IgD-negative memory B cell (primary cell): ENCODE measurements around the gene KLHL25. TPM values are rescaled to one million over a fixed set of nuclear protein-coding genes. Genes with fewer than 3 reads are reported as not detected.

Experiments
- H3K27ac Mint-ChIP-seq, 3 donors: one replicate each; pipeline ENCODE4 v1.8.0; 2020 to 2022; ENCODE audit warnings: mild to moderate bottlenecking in 3 of 3, mixed read lengths in 3 of 3, moderate library complexity in 1 of 3
- H3K27me3 Mint-ChIP-seq: one replicate; pipeline ENCODE4 v1.8.0; 2021; ENCODE audit warnings: mixed read lengths
- H3K36me3 Mint-ChIP-seq: one replicate; pipeline ENCODE4 v1.8.0; 2020; ENCODE audit warnings: mild to moderate bottlenecking, mixed read lengths
- H3K4me1 Mint-ChIP-seq, 3 donors: one replicate each; pipeline ENCODE4 v1.8.0; 2020 to 2022; ENCODE audit warnings: mixed read lengths in 3 of 3, mild to moderate bottlenecking in 1 of 3
- H3K4me3 Mint-ChIP-seq, 4 donors: one replicate each; pipeline ENCODE4 v1.8.0; 2020 to 2022; ENCODE audit warnings: mild to moderate bottlenecking in 4 of 4, mixed read lengths in 4 of 4, moderate library complexity in 3 of 4
- H3K9me3 Mint-ChIP-seq, 3 donors: one replicate each; pipeline ENCODE4 v1.8.0; 2020 to 2021; ENCODE audit warnings: mixed read lengths in 3 of 3, mild to moderate bottlenecking in 1 of 3
- polyA plus RNA-seq: library from polyadenylated mRNA; unstranded; fragments of 300-500 nt; fragmentation: Illumina TruSeq; gene quantifications from one replicate; pipeline ENCODE4 v1.2.3, GENCODE V29; 2021

Gene KLHL25
- polyA plus RNA-seq, 1 donor from 2014 or later = 0.60 TPM

GRCh38 chr15:85762756-85763127, 32.0 kb downstream of the KLHL25 start:
- H3K4me1 Mint-ChIP-seq = peaks cover 0 to 1% (median 0%) of the 10 kb centered on the region in 3 donors
- H3K27ac Mint-ChIP-seq = peak overlapping the region in 1 of 3 donors; percentile 71
- peaks cover 8% of the 10 kb centered on the region for H3K36me3 Mint-ChIP-seq
- H3K9me3 Mint-ChIP-seq = no peaks in the 10 kb centered on the region
- H3K27me3 Mint-ChIP-seq = no peaks in the 10 kb centered on the region
- no peak overlapping the region for H3K4me3 Mint-ChIP-seq

- Mint-ChIP-seq H3K27me3 (no peaks in the 10 kb centered on the region), H3K27ac (peak overlapping the region in 1 of 3 donors; percentile 33), H3K36me3 (peaks cover 6% of the 10 kb centered on the region)
Observed at GRCh38 chr15:85762039-85762755, 32.5 kb downstream of the KLHL25 start.

GRCh38 chr15:85761635-85762034, 33.1 kb downstream of the KLHL25 start:
- Mint-ChIP-seq H3K9me3 (no peaks in the 10 kb centered on the region), H3K36me3 (peaks cover 6% of the 10 kb centered on the region), H3K27ac (peak overlapping the region in 1 of 3 donors; percentile 33), H3K27me3 (no peaks in the 10 kb centered on the region), H3K4me1 (peaks cover 0 to 1% (median 0%) of the 10 kb centered on the region in 3 donors), H3K4me3 (no peak overlapping the region)

More at GRCh38 chr15:85762039-85762755, 32.5 kb downstream of the KLHL25 start:
- no peak overlapping the region for H3K4me3 Mint-ChIP-seq
- no peaks in the 10 kb centered on the region for H3K9me3 Mint-ChIP-seq
- H3K4me1 Mint-ChIP-seq = peaks cover 0 to 1% (median 0%) of the 10 kb centered on the region in 3 donors

GRCh38 chr15:85760531-85761371, 34.0 kb downstream of the KLHL25 start:
- H3K27ac Mint-ChIP-seq = peak overlapping the region in 1 of 3 donors; percentile 19
- peaks cover 0 to 1% (median 0%) of the 10 kb centered on the region in 3 donors for H3K4me1 Mint-ChIP-seq
- H3K9me3 Mint-ChIP-seq = no peaks in the 10 kb centered on the region
- peaks cover 6% of the 10 kb centered on the region for H3K36me3 Mint-ChIP-seq
- H3K27me3 Mint-ChIP-seq = no peaks in the 10 kb centered on the region
- peak overlapping the region in 1 of 4 donors; percentile 65 for H3K4me3 Mint-ChIP-seq

GRCh38 chr15:85760049-85760448, 34.7 kb downstream of the KLHL25 start:
- H3K36me3 Mint-ChIP-seq = peaks cover 6% of the 10 kb centered on the region
- H3K27me3 Mint-ChIP-seq = no peaks in the 10 kb centered on the region
- H3K27ac Mint-ChIP-seq = no peak overlapping the region
- peaks cover 0 to 1% (median 0%) of the 10 kb centered on the region in 3 donors for H3K4me1 Mint-ChIP-seq
- no peaks in the 10 kb centered on the region for H3K9me3 Mint-ChIP-seq
- H3K4me3 Mint-ChIP-seq = no peak overlapping the region

- Mint-ChIP-seq H3K9me3 (no peaks in the 10 kb centered on the region), H3K27me3 (no peaks in the 10 kb centered on the region), H3K4me1 (peaks cover 0 to 1% (median 0%) of the 10 kb centered on the region in 3 donors), H3K36me3 (peaks cover 6% of the 10 kb centered on the region), H3K4me3 (no peak overlapping the region), H3K27ac (no peak overlapping the region)
Observed at GRCh38 chr15:85759376-85759775, 35.3 kb downstream of the KLHL25 start.

- peaks cover 6% of the 10 kb centered on the region for H3K36me3 Mint-ChIP-seq
- H3K27ac Mint-ChIP-seq = no peak overlapping the region
- no peaks in the 10 kb centered on the region for H3K9me3 Mint-ChIP-seq
- H3K4me1 Mint-ChIP-seq = peaks cover 0 to 2% (median 1%) of the 10 kb centered on the region in 3 donors
- H3K4me3 Mint-ChIP-seq = no peak overlapping the region
- no peaks in the 10 kb centered on the region for H3K27me3 Mint-ChIP-seq
Observed at GRCh38 chr15:85758655-85758978, 36.1 kb downstream of the KLHL25 start.

GRCh38 chr15:85757939-85758654, 36.6 kb downstream of the KLHL25 start:
- Mint-ChIP-seq H3K4me1 (peaks cover 0 to 2% (median 1%) of the 10 kb centered on the region in 3 donors), H3K4me3 (no peak overlapping the region), H3K27ac (no peak overlapping the region), H3K27me3 (no peaks in the 10 kb centered on the region), H3K36me3 (peaks cover 6% of the 10 kb centered on the region), H3K9me3 (no peaks in the 10 kb centered on the region)

- no peak overlapping the region for H3K4me3 Mint-ChIP-seq
- no peaks in the 10 kb centered on the region for H3K9me3 Mint-ChIP-seq
- H3K36me3 Mint-ChIP-seq = peaks cover 4% of the 10 kb centered on the region
- H3K27me3 Mint-ChIP-seq = no peaks in the 10 kb centered on the region
- peaks cover 0 to 2% (median 1%) of the 10 kb centered on the region in 3 donors for H3K4me1 Mint-ChIP-seq
- no peak overlapping the region for H3K27ac Mint-ChIP-seq
Observed at GRCh38 chr15:85757073-85757938, 37.4 kb downstream of the KLHL25 start.

GRCh38 chr15:85756411-85757072, 38.2 kb downstream of the KLHL25 start:
- H3K36me3 Mint-ChIP-seq = peaks cover 1% of the 10 kb centered on the region
- H3K9me3 Mint-ChIP-seq = no peaks in the 10 kb centered on the region
- no peak overlapping the region for H3K27ac Mint-ChIP-seq
- no peak overlapping the region for H3K4me3 Mint-ChIP-seq
- H3K4me1 Mint-ChIP-seq = peaks cover 0 to 2% (median 0%) of the 10 kb centered on the region in 3 donors
- no peaks in the 10 kb centered on the region for H3K27me3 Mint-ChIP-seq

- Mint-ChIP-seq H3K27me3 (no peaks in the 10 kb centered on the region), H3K4me3 (no peak overlapping the region), H3K9me3 (no peaks in the 10 kb centered on the region), H3K4me1 (peaks cover 0 to 2% (median 0%) of the 10 kb centered on the region in 3 donors), H3K27ac (no peak overlapping the region), H3K36me3 (no peaks in the 10 kb centered on the region)
Observed at GRCh38 chr15:85755942-85756341, 38.8 kb downstream of the KLHL25 start.

GRCh38 chr15:85755471-85755870, 39.3 kb downstream of the KLHL25 start:
- Mint-ChIP-seq H3K4me1 (peaks cover 0 to 2% (median 0%) of the 10 kb centered on the region in 3 donors), H3K27ac (no peak overlapping the region), H3K36me3 (no peaks in the 10 kb centered on the region), H3K4me3 (no peak overlapping the region), H3K27me3 (no peaks in the 10 kb centered on the region), H3K9me3 (no peaks in the 10 kb centered on the region)

GRCh38 chr15:85754989-85755388, 39.7 kb downstream of the KLHL25 start:
- Mint-ChIP-seq H3K4me1 (peaks cover 0 to 2% (median 0%) of the 10 kb centered on the region in 3 donors), H3K4me3 (no peak overlapping the region), H3K9me3 (no peaks in the 10 kb centered on the region), H3K27me3 (no peaks in the 10 kb centered on the region), H3K36me3 (no peaks in the 10 kb centered on the region), H3K27ac (peak overlapping the region in 1 of 3 donors; percentile 20)
